ENCODE data around the gene NDUFS2. TPM values are rescaled to one million over a fixed set of nuclear protein-coding genes. Genes with fewer than 3 reads are reported as not detected.

Gene NDUFS2
- total RNA-seq: 10 to 100 TPM; 46.4 to 67.2 TPM

GRCh38 chr1:161201836-161202712, at the start of gene NDUFS2:
Gene NDUFS2, plus strand, starts transcription at chr1:161202367. Its CDS starts 19 bp downstream, at chr1:161202386.
- H3K4me3 ChIP-seq: peak within 1 kb of the TSS; percentile 64 to 66
- peak; percentile 98 to 99 (median 99) for DNase-seq
- peak within 1 kb of the TSS; percentile 88 to 96 (median 92) for H3K27ac ChIP-seq
- TF ChIP-seq CTCF (IDR thresholded peaks at IDR 0.05) (no peak), POLR2A (IDR thresholded peaks at IDR 0.05) (peak; percentile 51 to 88 (median 85))
- no peaks in the 10 kb centered on the region for H3K9me3 ChIP-seq
- H3K36me3 ChIP-seq (replicated peaks in 1 of 2; ENCODE audit: insufficient read depth in 1 of 2, low read depth in 2 of 2): peaks cover 0 to 12% of the 10 kb centered on the region in 2 donors
- intact Hi-C loops (cut with DNase I): no loop called here
- ATAC-seq: peak; percentile 96
- H3K4me1 ChIP-seq: peaks cover 32% of the 10 kb centered on the region
- WGBS, 2 donors: 2 to 4% methylated on average over 23 to 52 of the region's 53 CpGs
- H3K27me3 ChIP-seq: no peaks in the 10 kb centered on the region

- TF ChIP-seq CTCF (IDR thresholded peaks at IDR 0.05) (no peak), POLR2A (IDR thresholded peaks at IDR 0.05) (no peak)
- DNase-seq (no peak), ATAC-seq (peak; percentile 3)
- 20 to 26% methylated on average over 9 of the region's 9 CpGs for WGBS, 2 donors
- Histone ChIP-seq H3K4me3 (peak overlapping the region in 1 of 2 donors; percentile 38), H3K4me1 (peaks cover 19% of the 10 kb centered on the region), H3K27ac (peak overlapping the region in 3 of 4 donors; percentile 94 to 98 (median 96)), H3K27me3 (no peaks in the 10 kb centered on the region), H3K36me3 (replicated peaks in 1 of 2; ENCODE audit: insufficient read depth in 1 of 2, low read depth in 2 of 2) (peaks cover 0 to 6% of the 10 kb centered on the region in 2 donors), H3K9me3 (no peaks in the 10 kb centered on the region)
- intact Hi-C loops (cut with DNase I): no loop called here
Measured at GRCh38 chr1:161153176-161153575, 49.0 kb upstream of the NDUFS2 start.

- ATAC-seq (peak; percentile 95), DNase-seq (peak; percentile 81 to 88 (median 84))
- intact Hi-C loops (cut with DNase I): no loop called here
- Histone ChIP-seq H3K9me3 (no peaks in the 10 kb centered on the region), H3K4me3 (peak within 1 kb of the TSS; percentile 38 to 85), H3K36me3 (replicated peaks in 1 of 2; ENCODE audit: insufficient read depth in 1 of 2, low read depth in 2 of 2) (peaks cover 0 to 6% of the 10 kb centered on the region in 2 donors), H3K27me3 (no peaks in the 10 kb centered on the region), H3K4me1 (peaks cover 22% of the 10 kb centered on the region), H3K27ac (peak within 1 kb of the TSS; percentile 94 to 98 (median 97))
- TF ChIP-seq CTCF (IDR thresholded peaks at IDR 0.05): peak in 1 of 7 experiments; percentile 6
- TF ChIP-seq POLR2A (IDR thresholded peaks at IDR 0.05): peak in 2 of 3 donors; percentile 82 to 91
- 0 to 1% methylated on average over 26 to 33 of the region's 33 CpGs for WGBS, 2 donors
Measured at GRCh38 chr1:161153682-161154337, 48.4 kb upstream of the NDUFS2 start, which contains the start of gene UFC1. Gene UFC1, plus strand, starts transcription at chr1:161153978. Its CDS starts 20 bp downstream, at chr1:161153998.

- DNase-seq: no peak
- ATAC-seq: no peak
- H3K4me3 ChIP-seq: no peak overlapping the region
- intact Hi-C loops (cut with DNase I): no loop called here
- peaks cover 47% of the 10 kb centered on the region for H3K4me1 ChIP-seq
- no peak overlapping the region for H3K27ac ChIP-seq
- H3K27me3 ChIP-seq: no peaks in the 10 kb centered on the region
- TF ChIP-seq CTCF (IDR thresholded peaks at IDR 0.05) (no peak), POLR2A (IDR thresholded peaks at IDR 0.05) (no peak)
- H3K36me3 ChIP-seq (replicated peaks in 1 of 2; ENCODE audit: insufficient read depth in 1 of 2, low read depth in 2 of 2): peaks cover 0 to 6% of the 10 kb centered on the region in 2 donors
- H3K9me3 ChIP-seq: no peaks in the 10 kb centered on the region
- 93 to 94% methylated on average over 1 of the region's 1 CpG for WGBS, 2 donors
Measured at GRCh38 chr1:161157867-161158266, 44.3 kb upstream of the NDUFS2 start.
